PC-9 (cell line): ENCODE results near the gene SETD7.
A peak's percentile ranks its signal among the peaks of the same experiment; 100 is the strongest.

Experiments
- EZH2 ChIP-seq: fragments of 200-600 bp; sonication (generic); IDR thresholded peaks from 2 replicates; pipeline ENCODE4 v1.8.0; 2017; ENCODE audit warnings: antibody characterized with exemption, low read depth
- TF ChIP-seq, protein P1 (sequence below): fragments of 200-600 bp; sonication (generic); conservative IDR thresholded peaks from 2 replicates; pipeline ENCODE4 v1.6.1; 2017; ENCODE audit warnings: mixed run types, antibody characterized with exemption, mild to moderate bottlenecking, moderate library complexity

DNA sequence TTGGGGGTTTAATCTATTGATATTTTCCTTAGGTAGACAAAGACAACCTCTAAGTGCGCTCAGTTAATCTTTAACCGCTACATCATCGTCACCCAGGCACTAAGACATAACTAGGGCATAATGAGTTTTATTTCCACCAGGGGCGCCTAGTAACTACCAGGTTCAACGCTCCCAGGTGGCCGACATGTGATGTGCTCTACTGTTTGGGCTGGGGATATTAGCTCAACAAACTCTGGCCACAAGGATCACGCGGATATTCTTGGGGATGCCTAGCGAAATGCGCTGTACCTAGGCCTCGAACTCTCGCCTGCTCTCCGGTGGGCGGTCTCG is 103.0 kb downstream of the SETD7 start:
- TF ChIP-seq, protein P1, sequence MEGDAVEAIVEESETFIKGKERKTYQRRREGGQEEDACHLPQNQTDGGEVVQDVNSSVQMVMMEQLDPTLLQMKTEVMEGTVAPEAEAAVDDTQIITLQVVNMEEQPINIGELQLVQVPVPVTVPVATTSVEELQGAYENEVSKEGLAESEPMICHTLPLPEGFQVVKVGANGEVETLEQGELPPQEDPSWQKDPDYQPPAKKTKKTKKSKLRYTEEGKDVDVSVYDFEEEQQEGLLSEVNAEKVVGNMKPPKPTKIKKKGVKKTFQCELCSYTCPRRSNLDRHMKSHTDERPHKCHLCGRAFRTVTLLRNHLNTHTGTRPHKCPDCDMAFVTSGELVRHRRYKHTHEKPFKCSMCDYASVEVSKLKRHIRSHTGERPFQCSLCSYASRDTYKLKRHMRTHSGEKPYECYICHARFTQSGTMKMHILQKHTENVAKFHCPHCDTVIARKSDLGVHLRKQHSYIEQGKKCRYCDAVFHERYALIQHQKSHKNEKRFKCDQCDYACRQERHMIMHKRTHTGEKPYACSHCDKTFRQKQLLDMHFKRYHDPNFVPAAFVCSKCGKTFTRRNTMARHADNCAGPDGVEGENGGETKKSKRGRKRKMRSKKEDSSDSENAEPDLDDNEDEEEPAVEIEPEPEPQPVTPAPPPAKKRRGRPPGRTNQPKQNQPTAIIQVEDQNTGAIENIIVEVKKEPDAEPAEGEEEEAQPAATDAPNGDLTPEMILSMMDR = peak; percentile 48; the same call in 1 of the 2 replicates
- no peak for TF ChIP-seq EZH2
